EL (cell line): Measurements from ENCODE around the gene HELB.
"Not testable (repeated sequence)": the region's sequence is repeated elsewhere in the genome, so short reads cannot be mapped to it uniquely, and the experiment has no call there.

Experiments used
- DNase-seq: peaks from one replicate; pipeline ENCODE4 v3.0.0-alpha.2; 2016

Gene HELB

DNA sequence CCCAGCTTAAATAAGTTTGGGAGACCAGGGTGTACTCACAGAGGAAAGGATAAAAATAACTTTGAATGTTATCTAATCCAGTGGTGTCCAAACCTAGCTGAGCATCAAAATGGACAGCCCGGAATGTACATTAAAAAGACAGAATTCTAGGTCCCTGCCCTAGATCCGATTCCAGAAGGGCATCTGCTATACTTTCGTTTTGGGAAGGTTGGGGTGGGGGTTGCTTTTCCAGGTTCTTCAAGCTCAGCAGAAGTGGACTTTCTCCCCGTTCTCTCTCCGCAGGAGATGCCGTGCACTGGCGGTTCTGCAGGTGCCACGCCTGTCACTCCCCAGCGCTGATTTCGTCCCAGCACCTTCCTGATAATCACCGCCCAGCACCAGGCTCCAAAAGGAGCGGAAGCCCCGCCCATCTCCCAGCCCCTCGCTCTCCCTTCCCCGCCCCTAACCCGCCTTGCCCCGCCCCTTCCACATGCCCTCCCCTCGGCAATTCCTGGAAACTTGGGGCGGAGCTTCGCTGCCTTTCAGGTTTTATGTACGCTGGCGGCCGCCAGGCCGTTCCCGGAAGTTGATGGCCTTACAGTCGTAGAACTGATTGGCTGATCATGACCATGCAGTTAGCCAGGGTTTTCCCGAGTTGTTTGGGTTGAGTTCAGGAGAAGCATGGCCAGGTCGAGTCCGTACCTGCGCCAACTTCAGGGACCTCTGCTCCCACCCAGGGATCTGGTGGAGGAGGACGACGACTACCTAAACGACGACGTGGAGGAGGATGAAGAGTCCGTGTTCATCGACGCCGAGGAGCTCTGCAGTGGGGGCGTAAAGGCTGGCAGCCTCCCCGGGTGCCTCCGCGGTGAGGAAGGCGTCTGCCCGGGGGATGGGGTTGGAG, at the start of gene HELB:
Gene HELB, plus strand, starts transcription at position 550 of the 883 bp plus-strand sequence. Its CDS starts 111 bp downstream, at position 661.
- DNase-seq: peak; percentile 97

DNA sequence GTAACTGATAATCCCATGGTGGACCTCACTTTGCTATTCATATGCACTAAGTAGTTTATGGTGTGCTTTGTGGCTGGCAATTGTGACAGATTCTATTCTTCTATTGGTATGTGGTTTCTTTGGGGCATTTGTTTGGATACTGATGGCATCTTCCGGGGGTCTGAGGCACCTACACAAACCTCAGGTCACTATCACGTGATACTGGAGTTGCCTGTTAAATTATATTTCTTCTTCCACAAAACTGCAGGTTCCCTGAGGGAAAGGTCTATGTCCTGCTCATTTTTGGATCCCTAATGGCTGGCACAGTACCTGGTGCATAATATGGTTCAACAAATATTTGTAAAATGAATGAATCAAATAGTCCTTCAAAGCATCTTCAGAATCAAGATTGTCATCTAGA, 49.5 kb upstream of the HELB start:
- no peak for DNase-seq

DNA sequence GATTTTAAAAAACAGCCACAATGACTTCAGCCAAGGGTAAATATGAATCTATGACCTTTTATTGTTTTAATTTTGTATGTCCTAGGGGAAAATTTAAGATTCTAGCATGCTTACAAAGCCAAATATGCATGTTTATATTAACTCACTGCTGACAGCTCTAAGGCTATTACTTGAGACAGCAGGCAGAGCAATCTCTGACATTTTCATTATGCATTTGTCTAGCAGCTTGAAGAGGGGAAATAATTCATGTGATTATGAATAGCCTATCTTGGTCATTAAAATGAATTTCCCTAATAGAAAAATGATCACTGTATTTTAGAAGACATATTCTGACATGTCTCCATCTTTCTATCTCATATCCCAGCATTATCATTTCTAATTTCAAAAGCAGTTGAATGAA, 46.6 kb upstream of the HELB start:
- DNase-seq: no peak

DNA sequence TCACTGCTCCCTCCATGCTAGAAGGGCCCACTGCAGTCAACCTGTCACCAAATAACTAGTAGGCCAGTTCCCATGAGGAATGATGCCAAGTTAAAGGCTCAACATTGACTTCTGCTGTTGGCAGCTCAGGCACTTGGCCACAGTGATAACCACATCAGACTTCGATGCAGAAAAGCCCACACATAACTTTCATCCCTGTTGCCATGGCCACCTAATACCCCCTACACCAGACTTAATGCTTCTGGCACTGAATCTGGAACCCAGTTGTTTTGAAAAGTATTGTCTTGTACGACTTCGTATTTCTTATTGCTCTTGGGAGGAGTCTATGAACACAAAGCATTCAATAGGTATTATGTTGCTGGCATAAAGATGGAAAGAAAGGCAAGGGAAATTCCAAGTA, 44.3 kb upstream of the HELB start:
- no peak for DNase-seq

DNA sequence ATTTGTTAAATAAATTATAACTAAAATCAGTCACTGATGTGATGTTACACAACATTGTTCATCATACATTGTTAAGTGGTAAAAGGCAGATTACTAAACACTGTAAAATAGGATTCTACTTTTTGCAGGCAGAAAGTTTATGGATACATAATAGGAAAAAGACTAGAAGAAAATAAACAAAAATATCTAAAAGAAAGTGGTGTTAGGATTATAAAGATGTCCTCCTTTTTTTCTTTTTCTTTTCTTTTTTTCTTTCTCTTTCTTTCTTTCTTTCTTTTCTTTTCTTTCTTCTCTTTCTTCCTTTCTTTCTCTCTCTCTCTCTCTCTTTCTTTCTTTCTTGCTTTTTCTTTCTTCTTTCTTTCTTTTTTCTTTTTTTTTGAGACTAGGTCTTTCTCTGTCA, 39.6 kb upstream of the HELB start:
- no peak for DNase-seq

DNA sequence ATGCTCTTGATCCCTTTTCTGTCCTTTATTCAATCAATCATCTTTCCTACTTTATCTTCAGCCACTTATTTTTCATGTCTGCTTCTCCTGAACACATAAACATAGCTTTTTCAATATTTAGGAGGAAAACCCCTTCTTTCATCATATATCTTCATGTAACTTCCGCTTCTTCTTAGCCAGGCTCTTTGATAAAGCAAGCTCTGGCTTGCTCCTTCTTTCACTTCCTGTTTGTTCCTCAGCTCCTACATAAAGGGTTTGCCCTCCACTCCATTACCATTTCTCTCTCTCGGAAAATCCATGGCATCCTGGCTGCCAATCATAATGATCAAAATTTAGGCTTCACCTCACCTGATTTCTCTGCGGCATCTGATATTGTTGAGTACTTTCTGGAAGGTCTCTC, 33.7 kb upstream of the HELB start:
- no peak for DNase-seq

DNA sequence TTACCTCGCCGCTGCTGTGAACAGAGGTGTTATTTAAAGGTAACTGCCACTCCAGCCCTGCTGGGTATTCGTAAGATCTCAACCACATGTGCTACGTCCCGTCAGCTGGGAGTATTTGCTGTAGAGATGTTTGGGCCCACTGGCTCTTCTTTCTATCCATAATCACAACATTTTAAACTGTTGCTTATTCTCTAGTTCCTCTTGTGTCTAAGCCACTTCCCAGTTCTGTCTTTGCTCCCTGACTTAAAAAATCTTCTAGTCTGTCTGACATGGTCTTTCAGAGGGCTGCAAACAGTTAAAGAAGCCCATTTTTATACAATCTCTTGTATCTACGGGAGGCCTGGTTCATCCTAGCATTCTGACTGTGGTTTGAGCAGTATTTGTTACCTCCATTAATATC, 33.2 kb upstream of the HELB start:
- no peak for DNase-seq

DNA sequence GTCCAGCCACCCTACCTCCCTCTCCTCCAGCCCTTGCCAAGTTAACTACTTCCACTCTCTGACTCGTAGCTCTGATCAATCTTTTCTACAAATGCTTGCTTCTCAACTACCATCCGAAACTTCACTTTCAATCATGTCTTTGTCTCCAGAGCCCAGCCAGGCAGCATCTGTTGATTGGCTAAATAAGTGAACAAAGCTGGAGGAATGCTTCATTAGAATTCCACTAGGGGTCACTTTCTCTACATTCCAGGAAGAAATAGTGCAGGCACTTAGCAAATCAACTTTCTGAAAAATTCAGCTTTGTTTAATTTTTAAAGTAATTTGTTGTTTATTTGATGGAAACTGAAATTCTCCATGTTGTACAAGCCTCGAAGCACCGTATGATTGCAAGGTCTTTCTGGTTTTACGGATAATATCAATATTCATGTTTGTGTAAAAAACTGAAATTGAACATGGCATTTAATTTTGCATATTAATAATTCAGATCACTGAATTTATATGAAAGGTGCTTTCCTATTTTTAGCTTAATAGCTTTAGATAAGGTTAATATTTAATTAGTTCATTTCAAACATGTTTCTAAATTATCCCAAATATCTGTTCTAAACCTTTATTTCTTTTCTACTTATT, 32.4 kb upstream of the HELB start:
- peak; percentile 46 for DNase-seq

DNA sequence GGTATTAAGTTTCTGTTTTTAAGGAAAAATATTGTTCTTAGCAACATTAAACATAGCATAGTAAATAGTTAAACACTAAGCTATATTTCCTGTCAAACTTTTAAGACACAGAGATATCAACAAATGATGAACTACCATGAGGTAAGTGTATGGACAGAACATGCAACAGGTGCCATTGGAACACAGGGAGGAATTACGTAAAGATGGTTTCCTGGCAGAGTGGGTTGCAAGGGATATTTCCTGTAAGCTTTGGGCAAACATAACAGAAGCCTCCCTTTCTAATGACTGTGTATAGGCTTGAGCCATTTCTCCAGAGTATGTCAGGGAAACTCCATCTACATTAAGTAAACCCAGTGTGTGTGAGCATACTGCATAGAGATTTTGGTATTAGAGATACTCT, 31.7 kb upstream of the HELB start:
- DNase-seq: no peak

- no peak for DNase-seq
Measured at GRCh38 chr12:66272650-66273049, 29.6 kb upstream of the HELB start.

DNA sequence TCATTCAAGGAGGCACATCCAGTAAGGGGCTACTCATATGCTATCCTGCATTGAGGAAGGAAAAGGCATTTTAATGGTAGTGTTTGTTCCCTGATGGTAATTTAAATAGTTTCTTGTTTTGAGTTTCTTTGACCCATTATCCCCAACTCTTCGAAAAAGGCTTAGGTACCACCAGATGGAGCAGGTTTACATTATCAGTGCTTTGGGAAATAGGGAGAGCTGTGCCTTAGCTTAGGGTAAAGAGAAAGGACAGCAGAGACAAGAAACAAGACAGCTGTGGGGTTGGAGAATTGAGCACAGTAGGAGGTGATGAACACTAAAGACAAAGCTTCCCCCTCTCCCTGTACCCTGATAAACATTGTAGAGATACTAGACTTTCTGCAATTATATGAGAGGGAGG, 29.1 kb upstream of the HELB start:
- DNase-seq: no peak

- no peak for DNase-seq
Measured at GRCh38 chr12:66275040-66275439, 27.3 kb upstream of the HELB start.

GRCh38 chr12:66279123-66279712, 23.1 kb upstream of the HELB start:
- DNase-seq: no peak

- no peak for DNase-seq
Measured at GRCh38 chr12:66280561-66280960, 21.7 kb upstream of the HELB start.

GRCh38 chr12:66282244-66282643, 20.0 kb upstream of the HELB start:
- no peak for DNase-seq

- no peak for DNase-seq
Measured at GRCh38 chr12:66287275-66287674, 15.0 kb upstream of the HELB start.

GRCh38 chr12:66288121-66288520, 14.2 kb upstream of the HELB start:
- no peak for DNase-seq

GRCh38 chr12:66289485-66289884, 12.8 kb upstream of the HELB start:
- no peak for DNase-seq

DNA sequence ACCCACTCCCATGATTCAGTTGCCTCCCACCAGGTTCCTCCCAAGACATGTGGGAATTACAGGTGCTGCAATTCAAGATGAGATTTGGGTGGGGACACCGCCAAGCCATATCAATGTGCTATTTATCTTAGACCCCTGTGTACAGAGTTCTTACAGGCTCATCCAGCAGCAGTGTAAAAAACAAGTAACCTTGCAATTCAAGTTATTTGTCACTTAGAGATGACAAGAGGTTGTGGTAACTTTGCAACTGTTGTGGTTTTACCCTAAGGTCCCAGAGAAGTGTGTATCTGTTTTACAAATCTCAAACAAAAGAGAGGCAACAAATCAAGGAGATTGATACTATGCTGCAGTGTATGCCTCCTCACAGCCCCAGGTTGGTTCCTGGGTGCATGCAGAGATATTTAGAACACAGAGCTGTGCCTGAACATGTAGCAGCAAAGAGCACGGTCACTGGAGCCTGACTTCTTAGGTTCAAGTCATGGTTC, 11.5 kb upstream of the HELB start:
- DNase-seq: no peak

DNA sequence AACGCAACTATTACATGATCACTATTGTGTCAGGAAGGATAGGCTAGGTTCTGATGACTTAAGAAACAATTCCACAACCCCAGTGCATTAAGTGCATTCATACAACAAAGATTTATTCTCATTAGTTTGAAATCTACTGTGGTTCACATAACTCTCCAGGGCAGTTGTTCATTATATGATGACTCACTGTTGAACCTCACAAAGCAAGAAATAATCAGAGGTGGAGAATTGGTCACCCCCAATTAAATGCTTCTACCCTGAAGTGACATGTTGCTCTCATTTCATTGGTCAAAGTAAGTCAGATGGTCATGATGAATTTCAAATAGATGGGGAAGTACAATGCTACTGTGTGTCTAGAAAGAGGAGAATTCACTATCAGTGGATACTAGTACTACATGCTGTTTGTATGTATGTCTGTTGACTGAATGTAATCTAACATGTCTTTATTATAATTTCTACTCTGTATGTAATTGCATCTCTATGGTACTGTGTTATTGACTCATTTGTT, 6.1 kb upstream of the HELB start:
- no peak for DNase-seq

- no peak for DNase-seq
Measured at GRCh38 chr12:66297080-66297479, 5.2 kb upstream of the HELB start.

- DNase-seq: no peak
Measured at GRCh38 chr12:66297923-66298322, 4.4 kb upstream of the HELB start.

GRCh38 chr12:66302827-66303169, 505 bp downstream of the HELB start:
- DNase-seq: no peak

GRCh38 chr12:66303316-66303804, 1.1 kb downstream of the HELB start:
- DNase-seq: not testable (repeated sequence)
